ENCODE results near the gene ARHGAP26. TPM values are rescaled to one million over a fixed set of nuclear protein-coding genes. Genes with fewer than 3 reads are reported as not detected.

The ARHGAP26 gene
- total and polyA plus RNA-seq, 2 experiments from 2014 or later, result 9.5 to 16.8 TPM

- peaks cover 3% of the 10 kb centered on the region for H3K27me3 Mint-ChIP-seq (ENCODE audit: insufficient read depth, low read depth, poor library complexity)
- Histone ChIP-seq H3K36me3 (ENCODE audit: insufficient read depth) (no peaks in the 10 kb centered on the region), H3K4me2 (no peak overlapping the region), H3K4me3 (no peak overlapping the region), H4K20me1 (replicated peaks; ENCODE audit: insufficient read depth) (no peaks in the 10 kb centered on the region), H2AFZ (no peak overlapping the region), H3F3A (replicated peaks; ENCODE audit: low read depth) (no peaks in the 10 kb centered on the region), H3K79me2 (replicated peaks; ENCODE audit: insufficient read depth) (no peaks in the 10 kb centered on the region), H3K27me3 (ENCODE audit: insufficient read depth) (no peaks in the 10 kb centered on the region), H3K27ac (ENCODE audit: low read depth) (no peak overlapping the region), H3K4me1 (ENCODE audit: insufficient read depth) (peaks cover 7% of the 10 kb centered on the region), H3K9me2 (ENCODE audit: insufficient read depth) (no peaks in the 10 kb centered on the region)
- no peak overlapping the region for H3K27ac Mint-ChIP-seq
- no peak overlapping the region for H3K4me3 Mint-ChIP-seq
- DNase-seq (ENCODE audit: low spot score) (no peak), ATAC-seq (no peak)
- no peak for TF ChIP-seq NANOG (IDR thresholded peaks at IDR 0.05; ENCODE audit: borderline replicate concordance)
- TF ChIP-seq, protein P1, sequence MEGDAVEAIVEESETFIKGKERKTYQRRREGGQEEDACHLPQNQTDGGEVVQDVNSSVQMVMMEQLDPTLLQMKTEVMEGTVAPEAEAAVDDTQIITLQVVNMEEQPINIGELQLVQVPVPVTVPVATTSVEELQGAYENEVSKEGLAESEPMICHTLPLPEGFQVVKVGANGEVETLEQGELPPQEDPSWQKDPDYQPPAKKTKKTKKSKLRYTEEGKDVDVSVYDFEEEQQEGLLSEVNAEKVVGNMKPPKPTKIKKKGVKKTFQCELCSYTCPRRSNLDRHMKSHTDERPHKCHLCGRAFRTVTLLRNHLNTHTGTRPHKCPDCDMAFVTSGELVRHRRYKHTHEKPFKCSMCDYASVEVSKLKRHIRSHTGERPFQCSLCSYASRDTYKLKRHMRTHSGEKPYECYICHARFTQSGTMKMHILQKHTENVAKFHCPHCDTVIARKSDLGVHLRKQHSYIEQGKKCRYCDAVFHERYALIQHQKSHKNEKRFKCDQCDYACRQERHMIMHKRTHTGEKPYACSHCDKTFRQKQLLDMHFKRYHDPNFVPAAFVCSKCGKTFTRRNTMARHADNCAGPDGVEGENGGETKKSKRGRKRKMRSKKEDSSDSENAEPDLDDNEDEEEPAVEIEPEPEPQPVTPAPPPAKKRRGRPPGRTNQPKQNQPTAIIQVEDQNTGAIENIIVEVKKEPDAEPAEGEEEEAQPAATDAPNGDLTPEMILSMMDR (conservative IDR thresholded peaks at IDR 0.05; ENCODE audit: low read depth in 2 of 2), result no peak
- TF ChIP-seq EZH2phosphoT487 (IDR thresholded peaks at IDR 0.05; ENCODE audit: unreplicated experiment), result no peak
- TF ChIP-seq, protein P2, sequence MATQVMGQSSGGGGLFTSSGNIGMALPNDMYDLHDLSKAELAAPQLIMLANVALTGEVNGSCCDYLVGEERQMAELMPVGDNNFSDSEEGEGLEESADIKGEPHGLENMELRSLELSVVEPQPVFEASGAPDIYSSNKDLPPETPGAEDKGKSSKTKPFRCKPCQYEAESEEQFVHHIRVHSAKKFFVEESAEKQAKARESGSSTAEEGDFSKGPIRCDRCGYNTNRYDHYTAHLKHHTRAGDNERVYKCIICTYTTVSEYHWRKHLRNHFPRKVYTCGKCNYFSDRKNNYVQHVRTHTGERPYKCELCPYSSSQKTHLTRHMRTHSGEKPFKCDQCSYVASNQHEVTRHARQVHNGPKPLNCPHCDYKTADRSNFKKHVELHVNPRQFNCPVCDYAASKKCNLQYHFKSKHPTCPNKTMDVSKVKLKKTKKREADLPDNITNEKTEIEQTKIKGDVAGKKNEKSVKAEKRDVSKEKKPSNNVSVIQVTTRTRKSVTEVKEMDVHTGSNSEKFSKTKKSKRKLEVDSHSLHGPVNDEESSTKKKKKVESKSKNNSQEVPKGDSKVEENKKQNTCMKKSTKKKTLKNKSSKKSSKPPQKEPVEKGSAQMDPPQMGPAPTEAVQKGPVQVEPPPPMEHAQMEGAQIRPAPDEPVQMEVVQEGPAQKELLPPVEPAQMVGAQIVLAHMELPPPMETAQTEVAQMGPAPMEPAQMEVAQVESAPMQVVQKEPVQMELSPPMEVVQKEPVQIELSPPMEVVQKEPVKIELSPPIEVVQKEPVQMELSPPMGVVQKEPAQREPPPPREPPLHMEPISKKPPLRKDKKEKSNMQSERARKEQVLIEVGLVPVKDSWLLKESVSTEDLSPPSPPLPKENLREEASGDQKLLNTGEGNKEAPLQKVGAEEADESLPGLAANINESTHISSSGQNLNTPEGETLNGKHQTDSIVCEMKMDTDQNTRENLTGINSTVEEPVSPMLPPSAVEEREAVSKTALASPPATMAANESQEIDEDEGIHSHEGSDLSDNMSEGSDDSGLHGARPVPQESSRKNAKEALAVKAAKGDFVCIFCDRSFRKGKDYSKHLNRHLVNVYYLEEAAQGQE (IDR thresholded peaks at IDR 0.05; ENCODE audit: unreplicated experiment), result no peak
- TF ChIP-seq ETS1 (IDR thresholded peaks at IDR 0.05), result no peak
- TF ChIP-seq STAT1 (IDR thresholded peaks at IDR 0.05; ENCODE audit: unreplicated experiment), result no peak
- TF ChIP-seq ZNF331 (CRISPR knock-in tag; IDR thresholded peaks at IDR 0.05; ENCODE audit: low read depth), result no peak
- TF ChIP-seq POLR2AphosphoS5 (IDR thresholded peaks at IDR 0.05; ENCODE audit: low read depth), result no peak
- no peak for TF ChIP-seq ZNF462 (CRISPR knock-in tag; IDR thresholded peaks at IDR 0.05)
- TF ChIP-seq JUNB (IDR thresholded peaks at IDR 0.05; ENCODE audit: unreplicated experiment), result no peak
- TF ChIP-seq EZH2 (IDR thresholded peaks at IDR 0.05; ENCODE audit: low read depth, unreplicated experiment), result no peak
- TF ChIP-seq CREB1 (CRISPR knock-in tag; IDR thresholded peaks at IDR 0.05; ENCODE audit: low read depth), result no peak
- TF ChIP-seq ZNF114 (CRISPR knock-in tag; IDR thresholded peaks at IDR 0.05), result no peak
- H3K36me3 Mint-ChIP-seq (ENCODE audit: low read depth), result peaks cover 11% of the 10 kb centered on the region; the same call in 2 of the 3 replicates
- peaks cover 4% of the 10 kb centered on the region; the same call in 2 of the 3 replicates for H3K9me3 Mint-ChIP-seq
- peaks cover 31% of the 10 kb centered on the region for H3K4me1 Mint-ChIP-seq
Measured at GRCh38 chr5:143021595-143021994, 251.4 kb downstream of the ARHGAP26 start.

Data from GM23338 (cell line).